Neural progenitor cell (in vitro differentiated cells): ENCODE data around the gene TEKT3.

Experiments used
- EZH2phosphoT487 ChIP-seq: fragments of 200-600 bp; sonication (generic); IDR thresholded peaks from 2 replicates; pipeline ENCODE4 v1.6.1; 2017; ENCODE audit warnings: antibody characterized with exemption
- TF ChIP-seq, protein P1 (sequence below): fragments of 200-600 bp; sonication (generic); IDR thresholded peaks from 2 replicates; pipeline ENCODE4 v1.5.1; 2017; ENCODE audit warnings: antibody characterized with exemption, mild to moderate bottlenecking

- TF ChIP-seq, protein P1, sequence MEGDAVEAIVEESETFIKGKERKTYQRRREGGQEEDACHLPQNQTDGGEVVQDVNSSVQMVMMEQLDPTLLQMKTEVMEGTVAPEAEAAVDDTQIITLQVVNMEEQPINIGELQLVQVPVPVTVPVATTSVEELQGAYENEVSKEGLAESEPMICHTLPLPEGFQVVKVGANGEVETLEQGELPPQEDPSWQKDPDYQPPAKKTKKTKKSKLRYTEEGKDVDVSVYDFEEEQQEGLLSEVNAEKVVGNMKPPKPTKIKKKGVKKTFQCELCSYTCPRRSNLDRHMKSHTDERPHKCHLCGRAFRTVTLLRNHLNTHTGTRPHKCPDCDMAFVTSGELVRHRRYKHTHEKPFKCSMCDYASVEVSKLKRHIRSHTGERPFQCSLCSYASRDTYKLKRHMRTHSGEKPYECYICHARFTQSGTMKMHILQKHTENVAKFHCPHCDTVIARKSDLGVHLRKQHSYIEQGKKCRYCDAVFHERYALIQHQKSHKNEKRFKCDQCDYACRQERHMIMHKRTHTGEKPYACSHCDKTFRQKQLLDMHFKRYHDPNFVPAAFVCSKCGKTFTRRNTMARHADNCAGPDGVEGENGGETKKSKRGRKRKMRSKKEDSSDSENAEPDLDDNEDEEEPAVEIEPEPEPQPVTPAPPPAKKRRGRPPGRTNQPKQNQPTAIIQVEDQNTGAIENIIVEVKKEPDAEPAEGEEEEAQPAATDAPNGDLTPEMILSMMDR = no peak
- TF ChIP-seq EZH2phosphoT487 = no peak
Observed at GRCh38 chr17:15321556-15322251, 19.7 kb downstream of the TEKT3 start.
